Neural progenitor cell (in vitro differentiated cells): ENCODE results near the gene TRABD2A.

Source experiments
- CTCF ChIP-seq: fragments of 200-600 bp; sonication (generic); IDR thresholded peaks from 2 replicates; pipeline ENCODE4 v1.5.1; 2017; ENCODE audit warnings: antibody characterized with exemption, mild to moderate bottlenecking
- EZH2 ChIP-seq: fragments of 200-600 bp; sonication (generic); IDR thresholded peaks from 2 replicates; pipeline ENCODE4 v1.6.1; 2017; ENCODE audit warnings: antibody characterized with exemption, mild to moderate bottlenecking, moderate library complexity
- EZH2phosphoT487 ChIP-seq: fragments of 200-600 bp; sonication (generic); IDR thresholded peaks from 2 replicates; pipeline ENCODE4 v1.6.1; 2017; ENCODE audit warnings: antibody characterized with exemption

- TF ChIP-seq CTCF (no peak), EZH2 (no peak), EZH2phosphoT487 (no peak)
Observed at GRCh38 chr2:84874381-84875212, 6.3 kb downstream of the TRABD2A start.
